HepG2 (cell line): ENCODE measurements around the gene TMEM8B. TPM values are rescaled to one million over a fixed set of nuclear protein-coding genes. Genes with fewer than 3 reads are reported as not detected.

ENCODE experiments used
- EED ChIP-seq: sonication (generic); formaldehyde crosslinking; IDR thresholded peaks from 2 replicates; pipeline ENCODE4 v1.5.0; 2020; ENCODE audit warnings: mild to moderate bottlenecking, missing genetic modification reagents
- ELF1 ChIP-seq: sonication (generic); formaldehyde crosslinking; IDR thresholded peaks from 2 replicates; pipeline ENCODE4 v1.4.0; 2020; ENCODE audit warnings: missing genetic modification reagents
- ELF3 ChIP-seq: IDR thresholded peaks from 2 replicates; pipeline ENCODE4 v1.6.1; 2016; ENCODE audit warnings: missing genetic modification reagents, missing compliant biosample characterization
- FLYWCH1 ChIP-seq: sonication (generic); formaldehyde crosslinking; IDR thresholded peaks from 2 replicates; pipeline ENCODE4 v1.8.1; 2023; ENCODE audit warnings: mild to moderate bottlenecking, missing genetic modification reagents
- GATAD2A ChIP-seq: IDR thresholded peaks from 2 replicates; pipeline ENCODE4 v1.6.1; 2016
- GZF1 ChIP-seq: sonication (generic); formaldehyde crosslinking; IDR thresholded peaks from 2 replicates; pipeline ENCODE4 v1.5.1; 2020; ENCODE audit warnings: mild to moderate bottlenecking, missing genetic modification reagents
- HHEX ChIP-seq: IDR thresholded peaks from 2 replicates; pipeline ENCODE4 v1.6.1; 2016; ENCODE audit warnings: control low read depth
- KLF6 ChIP-seq: IDR thresholded peaks from 2 replicates; pipeline ENCODE4 v1.8.0; 2016; ENCODE audit warnings: missing biosample characterization, missing genetic modification reagents
- MAZ ChIP-seq, 2 experiments: sonication (generic) in 1 of 2; formaldehyde crosslinking in 1 of 2; IDR thresholded peaks; 2 replicates each; pipeline versions ENCODE4 v1.5.0 to v1.6.1; 2012 to 2020; ENCODE audit warnings: low read depth in 2 of 2, mild to moderate bottlenecking in 2 of 2, borderline replicate concordance in 1 of 2, improper control_type of control experiment in 1 of 2, low read length in 1 of 2, missing genetic modification reagents in 1 of 2, moderate library complexity in 1 of 2
- MED1 ChIP-seq: sonication (generic); formaldehyde crosslinking; IDR thresholded peaks from 2 replicates; pipeline ENCODE4 v1.4.0; 2020; ENCODE audit warnings: missing genetic modification reagents
- NR2F1 ChIP-seq, 2 experiments: fragments of 450-650 bp in 1 of 2; formaldehyde crosslinking in 1 of 2; IDR thresholded peaks; 2 replicates each; pipeline versions ENCODE4 v1.5.0 to v1.6.1; 2016 to 2020; ENCODE audit warnings: mild to moderate bottlenecking in 1 of 2, missing compliant biosample characterization in 1 of 2, missing genetic modification reagents in 1 of 2, moderate library complexity in 1 of 2
- NR2F6 ChIP-seq, 2 experiments: IDR thresholded peaks; 2 replicates each; pipeline ENCODE4 v1.6.1; 2016; ENCODE audit warnings: antibody characterized with exemption in 1 of 2, mild to moderate bottlenecking in 1 of 2
- PPARG ChIP-seq: conservative IDR thresholded peaks from 2 replicates; pipeline ENCODE4 v1.6.1; 2016; ENCODE audit warnings: missing biosample characterization, missing genetic modification reagents
- SALL1 ChIP-seq: sonication (generic); formaldehyde crosslinking; IDR thresholded peaks from 2 replicates; pipeline ENCODE4 v1.8.0; 2022; ENCODE audit warnings: mild to moderate bottlenecking, missing genetic modification reagents
- SAP130 ChIP-seq: IDR thresholded peaks from 2 replicates; pipeline ENCODE4 v1.6.1; 2016; ENCODE audit warnings: low read depth
- SOX6 ChIP-seq, 2 experiments: fragments of 450-650 bp in 1 of 2; sonication (generic) in 1 of 2; formaldehyde crosslinking in 1 of 2; IDR thresholded peaks; 2 replicates each; pipeline versions ENCODE4 v1.4.0 to v1.6.1; 2017 to 2020; ENCODE audit warnings: antibody characterized with exemption in 1 of 2, mild to moderate bottlenecking in 1 of 2, missing genetic modification reagents in 1 of 2
- TGIF2 ChIP-seq: IDR thresholded peaks from 2 replicates; pipeline ENCODE4 v1.6.1; 2016; ENCODE audit warnings: control low read depth, missing compliant biosample characterization
- YEATS2 ChIP-seq: sonication (generic); formaldehyde crosslinking; IDR thresholded peaks from 2 replicates; pipeline ENCODE4 v1.4.0; 2020; ENCODE audit warnings: missing genetic modification reagents, borderline replicate concordance
- ZFP36L1 ChIP-seq: sonication (generic); formaldehyde crosslinking; IDR thresholded peaks from 2 replicates; pipeline ENCODE4 v1.8.0; 2022; ENCODE audit warnings: mild to moderate bottlenecking, missing genetic modification reagents, moderate library complexity
- ZFP62 ChIP-seq: sonication (generic); formaldehyde crosslinking; IDR thresholded peaks from 2 replicates; pipeline ENCODE4 v1.4.0; 2020; ENCODE audit warnings: missing genetic modification reagents
- ZFX ChIP-seq: sonication (generic); formaldehyde crosslinking; IDR thresholded peaks from 2 replicates; pipeline ENCODE4 v1.4.0; 2020; ENCODE audit warnings: mild to moderate bottlenecking, low read depth, missing genetic modification reagents, moderate library complexity
- ZNF430 ChIP-seq: sonication (generic); formaldehyde crosslinking; IDR thresholded peaks from 2 replicates; pipeline ENCODE4 v1.9.0; 2021; ENCODE audit warnings: mild to moderate bottlenecking, missing genetic modification reagents
- ZNF598 ChIP-seq: sonication (generic); formaldehyde crosslinking; IDR thresholded peaks from 2 replicates; pipeline ENCODE4 v1.5.1; 2020; ENCODE audit warnings: mild to moderate bottlenecking, missing genetic modification reagents, borderline replicate concordance
- polyA plus RNA-seq, 8 experiments: library from polyadenylated mRNA; depleted of rRNA in 3 of 8; stranded (reverse) in 7 of 8; unstranded in 1 of 8; fragments of >200 nt; fragmentation: Illumina TruSeq in 4 of 8; extraction: Trizol in 4 of 8; gene quantifications; 2 replicates each; pipeline versions ENCODE4 v1.2.1 to v1.2.3, GENCODE V29; 2011 to 2016; ENCODE audit warnings: low read depth in 4 of 8, missing spikeins in 1 of 8, mixed read lengths in 1 of 8; ENCODE audit not compliant: insufficient read depth in 1 of 8
- total RNA-seq, 5 experiments: library from RNA; depleted of rRNA; stranded (reverse); fragments of >200 nt; fragmentation: Illumina TruSeq; extraction: Trizol; gene quantifications; 2 replicates each; pipeline ENCODE4 v1.2.3, GENCODE V29; 2016; ENCODE audit warnings: low read depth in 1 of 5
- TF ChIP-seq, protein P1 (sequence below): sonication (generic); formaldehyde crosslinking; IDR thresholded peaks from 2 replicates; pipeline ENCODE4 v1.5.0; 2020; ENCODE audit warnings: mild to moderate bottlenecking, missing genetic modification reagents, borderline replicate concordance
- TF ChIP-seq, protein P2 (sequence below): IDR thresholded peaks from 2 replicates; pipeline ENCODE4 v1.6.1; 2016; ENCODE audit warnings: missing compliant biosample characterization, missing genetic modification reagents, borderline replicate concordance
- TF ChIP-seq, protein P3 (sequence below): IDR thresholded peaks from 2 replicates; pipeline ENCODE4 v1.6.1; 2016; ENCODE audit warnings: control low read depth

TMEM8B gene
- total and polyA plus RNA-seq, 2 of the 13 experiments (the other 11 are each of a cell fraction or from before 2014, with no cell fraction given), result 2.1 to 2.7 TPM

DNA sequence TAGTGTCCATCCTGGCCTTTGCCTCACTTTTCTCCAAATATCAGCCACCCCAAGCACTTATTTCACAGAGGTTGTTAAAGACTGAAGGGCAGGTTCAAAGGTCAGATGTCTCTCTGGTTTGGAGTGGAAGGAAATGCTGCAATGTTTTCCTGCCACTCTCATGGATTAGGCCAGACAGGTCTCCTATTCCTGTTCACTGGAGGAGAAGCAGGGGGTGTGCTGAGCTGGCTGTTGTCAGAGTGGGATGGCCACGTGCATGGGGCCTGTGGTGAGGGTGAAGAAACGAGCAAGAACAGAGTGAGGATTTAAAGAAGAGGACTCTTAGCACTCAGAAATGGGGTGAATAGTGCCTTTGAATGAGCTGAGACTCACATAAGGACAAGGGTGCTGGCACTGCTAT, 6.7 kb downstream of the TMEM8B start (continued):
- TF ChIP-seq GATAD2A (CRISPR knock-in tag), result 0 out of 2 replicates have a peak, but pooled peaks have one; percentile 33
- no peak for TF ChIP-seq SOX6 (IDR thresholded peaks at IDR 0.05)
- peak; percentile 16; the same call in 1 of the 2 replicates for TF ChIP-seq SOX6 (CRISPR knock-in tag; IDR thresholded peaks at IDR 0.05)
- TF ChIP-seq GZF1, result no peak
- TF ChIP-seq EED (CRISPR knock-in tag), result 0 out of 2 replicates have a peak, but pooled peaks have one; percentile 34
- TF ChIP-seq YEATS2, result no peak
- TF ChIP-seq SAP130 (CRISPR knock-in tag), result peak; percentile 52; the same call in 1 of the 2 replicates
- peak; percentile 68; the same call in 1 of the 2 replicates for TF ChIP-seq PPARG (CRISPR knock-in tag)
- TF ChIP-seq ELF3 (CRISPR knock-in tag), result 0 out of 2 replicates have a peak, but pooled peaks have one; percentile 15
- TF ChIP-seq FLYWCH1 (CRISPR knock-in tag), result no peak
- TF ChIP-seq, protein P1, sequence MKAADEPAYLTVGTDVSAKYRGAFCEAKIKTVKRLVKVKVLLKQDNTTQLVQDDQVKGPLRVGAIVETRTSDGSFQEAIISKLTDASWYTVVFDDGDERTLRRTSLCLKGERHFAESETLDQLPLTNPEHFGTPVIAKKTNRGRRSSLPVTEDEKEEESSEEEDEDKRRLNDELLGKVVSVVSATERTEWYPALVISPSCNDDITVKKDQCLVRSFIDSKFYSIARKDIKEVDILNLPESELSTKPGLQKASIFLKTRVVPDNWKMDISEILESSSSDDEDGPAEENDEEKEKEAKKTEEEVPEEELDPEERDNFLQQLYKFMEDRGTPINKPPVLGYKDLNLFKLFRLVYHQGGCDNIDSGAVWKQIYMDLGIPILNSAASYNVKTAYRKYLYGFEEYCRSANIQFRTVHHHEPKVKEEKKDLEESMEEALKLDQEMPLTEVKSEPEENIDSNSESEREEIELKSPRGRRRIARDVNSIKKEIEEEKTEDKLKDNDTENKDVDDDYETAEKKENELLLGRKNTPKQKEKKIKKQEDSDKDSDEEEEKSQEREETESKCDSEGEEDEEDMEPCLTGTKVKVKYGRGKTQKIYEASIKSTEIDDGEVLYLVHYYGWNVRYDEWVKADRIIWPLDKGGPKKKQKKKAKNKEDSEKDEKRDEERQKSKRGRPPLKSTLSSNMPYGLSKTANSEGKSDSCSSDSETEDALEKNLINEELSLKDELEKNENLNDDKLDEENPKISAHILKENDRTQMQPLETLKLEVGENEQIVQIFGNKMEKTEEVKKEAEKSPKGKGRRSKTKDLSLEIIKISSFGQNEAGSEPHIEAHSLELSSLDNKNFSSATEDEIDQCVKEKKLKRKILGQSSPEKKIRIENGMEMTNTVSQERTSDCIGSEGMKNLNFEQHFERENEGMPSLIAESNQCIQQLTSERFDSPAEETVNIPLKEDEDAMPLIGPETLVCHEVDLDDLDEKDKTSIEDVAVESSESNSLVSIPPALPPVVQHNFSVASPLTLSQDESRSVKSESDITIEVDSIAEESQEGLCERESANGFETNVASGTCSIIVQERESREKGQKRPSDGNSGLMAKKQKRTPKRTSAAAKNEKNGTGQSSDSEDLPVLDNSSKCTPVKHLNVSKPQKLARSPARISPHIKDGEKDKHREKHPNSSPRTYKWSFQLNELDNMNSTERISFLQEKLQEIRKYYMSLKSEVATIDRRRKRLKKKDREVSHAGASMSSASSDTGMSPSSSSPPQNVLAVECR (CRISPR knock-in tag), result no peak
- TF ChIP-seq ZNF598 (CRISPR knock-in tag), result no peak
- peak; percentile 57 for TF ChIP-seq NR2F6 (IDR thresholded peaks at IDR 0.05)
- peak; percentile 52 for TF ChIP-seq NR2F6 (CRISPR knock-in tag; IDR thresholded peaks at IDR 0.05)
- TF ChIP-seq TGIF2 (CRISPR knock-in tag), result 0 out of 2 replicates have a peak, but pooled peaks have one; percentile 33
- TF ChIP-seq SALL1 (CRISPR knock-in tag), result peak; percentile 46
- TF ChIP-seq ZFP36L1 (CRISPR knock-in tag), result no peak
- peak in 1 of 2 experiments; percentile 33; a peak in 1 of 4 replicates for TF ChIP-seq NR2F1 (CRISPR knock-in tag; IDR thresholded peaks at IDR 0.05)
- TF ChIP-seq MAZ (IDR thresholded peaks at IDR 0.05; ENCODE audit: borderline replicate concordance, low read depth, low read length), result no peak
- no peak; the same call in 1 of the 2 replicates for TF ChIP-seq MAZ (CRISPR knock-in tag; IDR thresholded peaks at IDR 0.05; ENCODE audit: low read depth)
- TF ChIP-seq ELF1 (CRISPR knock-in tag), result no peak
- TF ChIP-seq ZNF430 (CRISPR knock-in tag), result no peak
- TF ChIP-seq KLF6, result no peak
- TF ChIP-seq MED1 (CRISPR knock-in tag), result peak; percentile 24; the same call in 1 of the 2 replicates
- peak; percentile 43; the same call in 1 of the 2 replicates for TF ChIP-seq ZFX (CRISPR knock-in tag)
- TF ChIP-seq, protein P2, sequence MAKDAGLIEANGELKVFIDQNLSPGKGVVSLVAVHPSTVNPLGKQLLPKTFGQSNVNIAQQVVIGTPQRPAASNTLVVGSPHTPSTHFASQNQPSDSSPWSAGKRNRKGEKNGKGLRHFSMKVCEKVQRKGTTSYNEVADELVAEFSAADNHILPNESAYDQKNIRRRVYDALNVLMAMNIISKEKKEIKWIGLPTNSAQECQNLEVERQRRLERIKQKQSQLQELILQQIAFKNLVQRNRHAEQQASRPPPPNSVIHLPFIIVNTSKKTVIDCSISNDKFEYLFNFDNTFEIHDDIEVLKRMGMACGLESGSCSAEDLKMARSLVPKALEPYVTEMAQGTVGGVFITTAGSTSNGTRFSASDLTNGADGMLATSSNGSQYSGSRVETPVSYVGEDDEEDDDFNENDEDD (CRISPR knock-in tag), result 0 out of 2 replicates have a peak, but pooled peaks have one; percentile 14
- TF ChIP-seq, protein P3, sequence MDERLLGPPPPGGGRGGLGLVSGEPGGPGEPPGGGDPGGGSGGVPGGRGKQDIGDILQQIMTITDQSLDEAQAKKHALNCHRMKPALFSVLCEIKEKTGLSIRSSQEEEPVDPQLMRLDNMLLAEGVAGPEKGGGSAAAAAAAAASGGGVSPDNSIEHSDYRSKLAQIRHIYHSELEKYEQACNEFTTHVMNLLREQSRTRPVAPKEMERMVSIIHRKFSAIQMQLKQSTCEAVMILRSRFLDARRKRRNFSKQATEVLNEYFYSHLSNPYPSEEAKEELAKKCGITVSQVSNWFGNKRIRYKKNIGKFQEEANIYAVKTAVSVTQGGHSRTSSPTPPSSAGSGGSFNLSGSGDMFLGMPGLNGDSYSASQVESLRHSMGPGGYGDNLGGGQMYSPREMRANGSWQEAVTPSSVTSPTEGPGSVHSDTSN, result peak; percentile 25; the same call in 1 of the 2 replicates
- TF ChIP-seq ZFP62 (CRISPR knock-in tag), result no peak
- TF ChIP-seq HHEX (CRISPR knock-in tag), result peak; percentile 50; the same call in 1 of the 2 replicates
